ENCODE data around the gene CST3.

The CST3 gene

DNA sequence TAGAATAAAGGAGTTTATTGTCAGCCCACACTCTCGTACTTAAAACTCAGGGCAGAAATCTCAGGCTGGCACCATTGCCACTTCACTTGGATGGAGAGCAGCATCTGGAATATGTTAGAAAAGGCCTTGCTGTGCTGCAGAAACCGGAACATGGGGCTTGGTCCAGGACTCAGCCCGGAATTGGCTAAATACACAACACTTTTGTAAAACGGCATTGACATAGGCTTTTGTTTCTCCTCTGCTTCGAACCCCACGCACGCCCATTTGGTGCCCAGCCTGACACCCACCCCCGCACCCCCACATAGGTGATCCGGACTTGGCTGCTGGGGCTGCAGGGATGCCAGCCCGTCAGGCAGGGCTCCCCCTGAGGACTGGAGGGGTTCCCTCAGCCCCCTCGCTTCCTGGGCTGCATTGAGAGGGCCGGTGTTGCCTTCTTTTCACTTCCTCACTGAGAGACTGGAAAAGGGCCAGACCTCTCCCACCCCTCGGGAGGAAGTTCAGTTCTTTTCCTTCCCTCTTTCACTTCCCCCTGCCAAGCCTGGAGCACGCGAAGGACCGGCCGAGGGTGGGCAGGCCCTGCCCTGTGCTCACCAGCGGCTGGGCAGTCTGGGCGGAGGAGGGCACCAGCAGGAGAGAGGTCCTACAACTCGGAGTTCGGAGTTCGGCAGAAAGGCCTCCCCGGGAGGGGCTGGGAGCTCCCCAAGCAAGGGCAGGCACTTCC lies 17.9 kb upstream of the CST3 start:
- TF ChIP-seq CTCF (IDR thresholded peaks at IDR 0.05; ENCODE audit: extremely low read depth, missing control alignments) = no peak
- DNase-seq (ENCODE audit: low spot score) = no peak

GRCh38 chr20:23654717-23655116 lies 17.0 kb upstream of the CST3 start:
- no peak for TF ChIP-seq CTCF (IDR thresholded peaks at IDR 0.05; ENCODE audit: extremely low read depth, missing control alignments)
- DNase-seq (ENCODE audit: low spot score) = no peak

DNA sequence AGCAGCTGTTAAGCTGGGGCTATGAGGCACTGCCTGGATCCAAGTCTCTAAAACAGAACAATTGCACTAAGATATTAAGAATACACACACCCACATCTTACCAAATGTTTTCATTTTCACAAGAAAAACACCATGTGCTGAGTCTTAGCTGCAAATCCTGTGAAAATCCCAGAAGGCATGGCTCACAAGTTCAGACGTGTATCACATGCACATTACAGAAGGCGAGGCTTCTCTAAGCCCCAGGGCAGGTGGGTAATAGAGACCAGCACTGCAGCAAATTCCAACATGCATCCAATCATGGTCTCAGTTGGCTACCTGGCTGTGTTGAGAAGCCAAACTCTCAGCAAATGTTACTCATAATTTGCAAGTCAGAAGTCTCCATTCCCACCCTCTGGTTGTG lies 16.2 kb upstream of the CST3 start:
- no peak for DNase-seq (ENCODE audit: low spot score)
- no peak for TF ChIP-seq CTCF (IDR thresholded peaks at IDR 0.05; ENCODE audit: extremely low read depth, missing control alignments)

DNA sequence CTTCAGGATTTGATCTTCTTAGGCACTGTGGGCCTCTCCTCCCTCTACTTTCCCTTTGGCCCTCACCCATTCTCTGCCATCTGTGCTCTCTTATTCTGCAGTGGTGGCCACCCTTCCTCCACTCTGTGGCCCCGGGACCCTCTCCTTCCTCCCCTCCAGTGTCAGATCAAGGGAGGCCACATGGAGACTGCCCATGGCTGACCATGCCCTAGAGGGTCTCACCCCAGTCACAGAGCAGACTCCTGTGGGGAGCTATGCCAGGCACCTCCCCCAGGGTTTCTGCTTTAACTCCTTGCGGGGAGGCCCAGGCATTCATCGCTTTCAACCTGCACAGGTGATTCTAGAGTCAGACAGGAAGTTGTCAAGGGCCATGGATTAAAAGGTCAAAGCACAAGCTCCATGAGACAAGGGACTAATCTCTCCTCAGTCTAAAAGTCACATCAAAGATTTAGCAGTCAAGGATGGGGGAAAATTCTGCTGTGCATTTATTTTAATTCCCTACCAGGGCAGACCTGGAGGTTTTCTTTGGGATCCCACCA lies 15.7 kb upstream of the CST3 start:
- no peak for TF ChIP-seq CTCF (IDR thresholded peaks at IDR 0.05; ENCODE audit: extremely low read depth, missing control alignments)

DNA sequence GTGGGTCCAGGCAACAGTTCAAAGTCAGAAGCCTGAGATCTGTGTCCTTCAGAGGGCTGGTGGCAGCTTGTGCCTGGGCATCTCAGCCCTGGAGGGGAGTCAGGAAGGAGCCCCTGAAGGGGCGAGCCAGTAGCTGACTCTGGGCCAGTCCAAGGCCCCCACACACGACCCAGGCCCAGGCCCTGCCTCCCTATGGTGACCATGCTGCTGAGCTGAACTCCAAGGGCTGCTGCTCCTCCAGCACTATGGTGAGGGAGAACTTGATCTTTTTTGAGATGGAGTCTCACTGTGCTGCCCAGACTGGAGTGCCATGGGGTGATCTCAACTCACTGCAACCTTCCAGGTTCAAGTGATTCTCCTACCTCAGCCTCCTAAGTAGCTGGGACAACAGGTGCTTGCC lies 15.2 kb upstream of the CST3 start:
- no peak for TF ChIP-seq CTCF (IDR thresholded peaks at IDR 0.05; ENCODE audit: extremely low read depth, missing control alignments)
- no peak for DNase-seq (ENCODE audit: low spot score)

More for the DNA sequence above, 15.7 kb upstream of the CST3 start:
- no peak for DNase-seq (ENCODE audit: low spot score)

DNA sequence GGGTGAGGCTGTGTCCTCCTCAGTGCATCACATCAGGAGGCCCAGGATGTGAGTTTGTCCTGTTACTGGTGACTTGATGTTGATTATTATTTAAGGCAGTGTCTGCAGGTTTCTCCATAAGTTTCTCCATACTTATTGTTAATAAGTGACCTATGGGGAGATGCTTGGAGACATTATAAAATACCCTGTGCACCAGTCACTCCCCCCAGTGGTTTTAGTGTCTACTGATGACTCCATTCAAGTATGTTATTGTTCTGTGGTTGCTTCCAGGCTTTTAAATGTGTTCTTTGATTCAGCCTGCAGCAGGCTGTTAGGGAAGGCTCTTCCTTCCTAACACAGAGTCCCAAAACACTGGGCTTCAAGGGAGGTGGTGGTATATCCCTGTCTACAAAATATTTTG lies 14.6 kb upstream of the CST3 start:
- no peak for TF ChIP-seq CTCF (IDR thresholded peaks at IDR 0.05; ENCODE audit: extremely low read depth, missing control alignments)
- no peak for DNase-seq (ENCODE audit: low spot score)

- DNase-seq (ENCODE audit: low spot score) = no peak
- no peak for TF ChIP-seq CTCF (IDR thresholded peaks at IDR 0.05; ENCODE audit: extremely low read depth, missing control alignments)
Observed at GRCh38 chr20:23651117-23651516, 13.4 kb upstream of the CST3 start.
